GM19025 (cell line): Measurements from ENCODE around the gene AKAP7.
"Not testable (repeated sequence)": the region's sequence is repeated elsewhere in the genome, so short reads cannot be mapped to it uniquely, and the experiment has no call there.

Experiments
- ATAC-seq: cut with Tn5 transposase; IDR thresholded peaks from one replicate; pipeline ENCODE4 v1.9.1; 2021; ENCODE audit warnings: mild to moderate bottlenecking, low read depth, moderate library complexity; ENCODE audit not compliant: unreplicated experiment

Gene AKAP7

DNA sequence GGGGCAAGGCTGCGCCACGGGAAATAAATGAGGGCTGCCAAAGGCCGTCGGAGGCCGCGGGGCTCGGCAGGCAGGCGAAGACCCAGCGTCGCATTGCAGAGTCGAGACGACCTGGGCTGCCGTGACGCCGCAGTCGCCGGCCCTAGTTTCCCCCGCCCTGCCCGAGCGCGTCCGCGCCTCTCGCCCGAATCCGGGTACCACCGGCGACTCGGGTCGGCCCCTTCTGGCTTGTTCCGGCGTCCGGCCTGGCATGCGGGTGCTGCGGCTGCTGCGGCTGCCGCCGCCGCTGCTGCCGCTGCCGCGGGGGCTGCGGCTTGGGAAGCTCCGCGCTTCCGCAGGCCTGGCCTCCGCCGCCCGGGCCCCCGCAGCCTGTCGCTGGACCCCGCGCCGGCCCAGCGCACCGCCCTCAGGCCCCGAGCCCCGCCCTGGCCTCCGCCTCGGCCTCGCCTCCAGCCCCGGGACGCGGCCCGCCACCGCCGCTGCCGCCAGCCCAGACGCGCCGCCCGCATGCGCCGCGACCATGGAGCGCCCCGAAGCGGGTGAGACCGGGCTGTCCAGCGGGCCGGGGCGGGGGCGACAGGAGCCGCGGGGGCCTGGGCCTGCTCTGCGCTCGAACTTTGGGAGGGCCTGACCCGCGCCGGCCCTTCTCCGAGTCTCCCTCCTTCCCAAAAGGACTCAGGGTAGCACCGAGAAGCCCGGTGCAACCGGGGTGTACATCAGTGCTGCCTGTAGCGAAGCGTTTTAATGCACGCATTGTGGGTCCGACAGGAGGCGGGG is at the start of gene AKAP7:
Gene AKAP7, plus strand, starts transcription at position 224 of the 777 bp plus-strand sequence. Its CDS starts 297 bp downstream, at position 521.
- ATAC-seq: peak; percentile 74

- ATAC-seq: not testable (repeated sequence)
Observed at GRCh38 chr6:131090339-131090738, 44.9 kb upstream of the AKAP7 start.

DNA sequence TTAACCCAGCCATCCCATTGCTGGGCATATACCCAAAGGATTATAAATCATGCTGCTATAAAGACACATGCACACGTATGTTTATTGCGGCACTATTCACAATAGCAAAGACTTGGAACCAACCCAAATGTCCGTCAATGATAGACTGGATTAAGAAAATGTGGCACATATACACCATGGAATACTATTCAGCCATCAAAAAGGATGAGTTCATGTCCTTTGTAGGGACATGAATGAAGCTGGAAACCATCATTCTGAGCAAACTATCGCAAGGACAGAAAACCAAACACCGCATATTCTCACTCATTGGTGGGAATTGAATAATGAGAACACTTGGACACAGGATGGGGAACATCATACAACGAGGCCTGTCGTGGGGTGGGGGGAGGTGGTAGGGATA is 43.3 kb upstream of the AKAP7 start:
- ATAC-seq: not testable (repeated sequence)

- no peak for ATAC-seq
Observed at GRCh38 chr6:131093334-131093733, 41.9 kb upstream of the AKAP7 start.

- ATAC-seq: no peak
Observed at GRCh38 chr6:131096786-131097185, 38.5 kb upstream of the AKAP7 start.

- ATAC-seq: no peak
Observed at GRCh38 chr6:131101911-131102680, 33.2 kb upstream of the AKAP7 start.

DNA sequence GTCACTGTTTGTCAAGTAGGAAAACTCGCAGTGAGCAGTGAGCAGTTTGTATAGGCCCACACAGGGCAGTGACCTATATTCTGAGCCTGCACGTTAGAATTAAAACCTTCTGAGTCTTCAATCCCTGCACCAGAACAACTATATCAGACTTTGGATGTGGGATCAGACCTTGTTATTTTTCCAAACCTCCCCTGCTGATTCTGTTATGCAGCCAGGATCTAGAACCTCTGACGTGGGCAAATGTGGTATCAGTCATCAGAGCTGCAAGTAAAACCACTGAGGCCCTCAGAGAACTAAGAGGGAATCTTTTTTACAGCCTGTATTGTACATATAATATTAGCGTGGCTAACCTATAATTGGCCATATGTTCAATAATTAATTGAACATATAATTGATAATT is 32.0 kb upstream of the AKAP7 start:
- ATAC-seq: no peak

DNA sequence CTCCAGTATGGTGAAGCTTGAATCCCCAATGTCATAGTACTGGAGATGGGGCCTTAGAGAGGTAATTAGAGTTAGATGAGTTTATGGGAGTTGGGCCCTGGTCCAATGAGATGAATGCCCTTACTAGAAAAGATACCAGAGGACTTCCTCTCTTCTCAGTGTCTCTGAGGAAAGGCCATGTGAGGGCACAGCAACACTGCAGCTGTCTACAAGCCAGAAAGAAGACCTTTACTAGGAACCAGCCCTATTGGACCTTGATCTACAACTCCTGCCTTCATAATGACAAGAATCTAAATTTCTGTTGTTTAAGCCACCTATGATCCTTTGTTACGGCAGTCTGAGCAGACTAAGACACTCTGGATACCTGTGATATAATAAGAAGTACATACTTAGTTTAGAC is 31.4 kb upstream of the AKAP7 start:
- ATAC-seq: no peak

- ATAC-seq: no peak
Observed at GRCh38 chr6:131107151-131107550, 28.1 kb upstream of the AKAP7 start.

- ATAC-seq: no peak
Observed at GRCh38 chr6:131112249-131112648, 23.0 kb upstream of the AKAP7 start.

DNA sequence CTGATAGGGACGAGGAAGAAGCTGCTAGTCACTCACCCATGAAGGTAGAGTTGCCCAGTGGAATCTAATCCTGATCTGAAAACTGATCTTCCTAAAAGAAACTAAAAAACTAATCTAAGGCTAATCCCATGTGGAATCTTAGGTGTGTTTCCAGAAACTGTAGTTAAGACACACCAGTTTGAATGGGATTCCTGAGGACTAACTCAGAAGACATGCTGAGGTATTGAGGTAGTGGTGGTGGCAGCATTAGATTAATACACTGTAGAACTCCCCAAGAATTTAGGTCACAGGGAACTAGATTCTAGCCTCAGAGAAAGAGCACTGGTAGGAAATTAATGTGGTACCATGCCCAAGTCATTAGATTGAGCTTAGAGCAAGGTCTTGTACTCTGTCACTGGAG is 19.6 kb upstream of the AKAP7 start:
- ATAC-seq: no peak

GRCh38 chr6:131116321-131116720 is 18.9 kb upstream of the AKAP7 start:
- ATAC-seq: no peak

DNA sequence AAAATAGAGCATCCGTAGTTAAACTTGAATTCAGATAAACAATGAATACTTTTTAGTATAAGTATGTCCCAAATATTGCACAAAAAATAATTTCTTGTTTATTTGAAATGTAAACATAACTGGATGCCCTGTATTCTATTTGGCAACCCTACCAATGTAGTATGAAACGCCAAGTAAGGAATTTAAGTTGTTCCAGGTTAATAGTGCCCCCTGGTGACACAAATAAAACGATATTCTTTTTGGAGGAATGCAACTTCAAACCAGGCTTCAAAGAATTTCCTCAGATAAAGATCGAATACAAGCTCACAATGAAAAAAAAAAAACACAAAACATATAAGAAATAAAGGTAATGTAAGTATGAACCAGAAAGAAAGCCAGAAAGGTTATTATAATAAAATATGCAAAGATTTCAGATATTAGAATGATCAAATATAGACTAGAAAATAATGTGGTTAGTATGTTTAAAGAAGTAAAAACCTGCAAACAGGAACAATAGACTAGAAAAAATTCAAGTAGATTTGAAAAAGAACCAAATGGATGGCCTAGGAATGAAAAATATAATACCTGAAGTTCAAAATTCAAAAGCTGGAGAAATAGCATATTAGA is 18.4 kb upstream of the AKAP7 start:
- ATAC-seq: no peak

DNA sequence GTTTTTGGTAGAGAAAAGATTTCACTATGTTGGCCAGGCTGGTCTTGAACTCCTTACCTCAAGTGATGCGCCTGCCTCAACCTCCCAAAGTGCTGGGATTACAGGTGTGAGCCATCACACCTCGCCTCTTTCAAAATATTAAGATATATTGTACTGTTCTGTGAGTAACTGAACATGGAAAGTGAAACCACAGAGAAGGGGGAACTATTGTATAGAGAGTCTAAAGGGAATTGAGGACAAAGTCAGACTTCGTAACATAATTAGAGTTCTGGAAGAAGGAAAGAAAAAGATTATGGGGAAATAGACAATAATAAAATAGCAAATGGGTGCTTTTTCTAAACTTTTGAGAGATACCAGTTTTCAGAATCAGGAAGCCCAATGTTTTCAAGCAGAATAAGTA is 17.4 kb upstream of the AKAP7 start:
- no peak for ATAC-seq

- ATAC-seq: no peak
Observed at GRCh38 chr6:131122007-131122406, 13.3 kb upstream of the AKAP7 start.

- no peak for ATAC-seq
Observed at GRCh38 chr6:131122516-131122915, 12.8 kb upstream of the AKAP7 start.

GRCh38 chr6:131124336-131125071 is 10.8 kb upstream of the AKAP7 start:
- ATAC-seq: no peak

- no peak for ATAC-seq
Observed at GRCh38 chr6:131125431-131125830, 9.8 kb upstream of the AKAP7 start.

DNA sequence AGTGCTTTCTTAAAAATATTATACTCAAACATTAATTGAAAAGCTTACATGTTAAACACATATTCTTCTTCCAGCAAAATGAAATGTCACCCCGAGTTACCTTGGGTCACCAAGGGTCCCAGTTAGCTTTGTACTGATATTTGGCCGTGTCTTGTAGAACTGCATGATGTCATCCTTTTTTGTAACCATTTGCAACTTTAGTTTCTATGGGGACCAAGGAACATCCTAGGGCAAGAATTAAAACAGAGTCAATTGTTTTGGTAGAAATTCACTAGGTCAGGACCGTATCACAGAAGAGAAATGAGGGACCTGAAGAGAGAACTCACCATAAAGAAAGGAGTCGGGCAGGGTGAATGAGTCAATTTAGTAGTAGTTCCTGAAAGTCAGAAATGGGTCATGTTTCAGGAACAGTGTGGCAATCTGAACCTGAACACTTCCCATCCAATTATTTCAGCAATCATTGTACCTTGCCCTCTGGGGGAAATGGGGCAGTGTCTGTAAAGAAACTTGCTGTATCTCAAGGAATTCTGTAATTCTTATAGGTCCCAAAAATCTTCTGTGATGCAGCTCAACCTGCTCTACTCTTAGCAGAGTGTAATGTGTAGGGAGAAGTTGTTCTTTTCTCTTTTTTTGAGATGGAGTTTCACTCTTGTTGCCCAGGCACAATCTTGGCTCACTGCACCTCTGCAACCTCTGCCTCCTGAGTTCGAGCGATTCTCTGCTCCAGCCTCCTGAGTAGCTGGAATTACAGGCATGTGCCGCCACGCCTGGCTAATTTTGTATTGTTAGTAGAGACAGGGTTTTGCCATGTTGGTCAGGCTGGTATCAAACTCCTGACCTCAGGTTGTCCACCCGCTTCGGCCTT is 5.3 kb upstream of the AKAP7 start:
- ATAC-seq: no peak

DNA sequence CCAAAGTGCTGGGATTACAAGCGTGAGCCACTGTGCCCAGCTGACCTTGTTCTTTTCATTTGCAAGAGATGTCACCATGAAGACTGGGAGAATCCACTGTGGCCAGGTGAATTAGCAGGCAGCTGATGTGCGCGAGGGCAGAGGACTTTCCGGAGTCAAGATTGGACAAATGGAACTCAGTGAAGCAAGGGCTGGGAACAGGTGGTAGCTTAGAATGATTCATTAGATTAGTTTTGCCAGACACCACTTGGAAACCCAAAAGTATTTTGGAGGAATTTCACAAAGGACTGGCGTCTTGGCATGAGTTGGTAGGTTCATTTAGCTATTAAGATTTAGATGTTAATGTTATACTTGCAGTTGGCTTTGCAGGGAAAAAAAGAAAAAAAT is 4.7 kb upstream of the AKAP7 start:
- no peak for ATAC-seq
